B cell (primary cell): ENCODE data around the gene PGBD5.

Experiments used
- EZH2 ChIP-seq: IDR thresholded peaks from 2 replicates; pipeline ENCODE4 v1.6.1; 2012; ENCODE audit warnings: borderline replicate concordance, low read depth, mild to moderate bottlenecking, moderate library complexity, low read length; ENCODE audit not compliant: insufficient read depth, poor library complexity, severe bottlenecking
- TF ChIP-seq, protein P1 (sequence below): fragments of 200-600 bp; IDR thresholded peaks from one replicate; pipeline ENCODE4 v1.8.0; 2022; ENCODE audit warnings: antibody characterized with exemption, mild to moderate bottlenecking

DNA sequence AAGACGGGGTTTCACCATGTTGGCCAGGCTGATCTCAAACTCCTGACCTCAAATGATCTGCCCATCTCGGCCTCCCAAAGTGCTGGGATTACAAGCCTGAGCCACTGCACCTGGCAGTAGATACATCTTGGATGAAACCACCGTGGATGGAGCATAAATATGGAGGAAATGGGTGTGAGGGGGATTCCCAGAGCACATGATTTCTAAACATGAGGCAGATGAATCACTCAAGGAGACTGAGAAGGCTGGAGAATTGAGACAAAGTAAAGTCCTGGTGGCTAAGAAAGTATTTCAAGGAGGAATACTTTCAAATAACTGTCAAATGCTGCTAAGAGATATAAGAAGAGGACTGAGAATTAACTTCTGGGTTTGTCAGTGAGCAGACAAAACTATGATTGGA is 5.4 kb upstream of the PGBD5 start:
- TF ChIP-seq, protein P1, sequence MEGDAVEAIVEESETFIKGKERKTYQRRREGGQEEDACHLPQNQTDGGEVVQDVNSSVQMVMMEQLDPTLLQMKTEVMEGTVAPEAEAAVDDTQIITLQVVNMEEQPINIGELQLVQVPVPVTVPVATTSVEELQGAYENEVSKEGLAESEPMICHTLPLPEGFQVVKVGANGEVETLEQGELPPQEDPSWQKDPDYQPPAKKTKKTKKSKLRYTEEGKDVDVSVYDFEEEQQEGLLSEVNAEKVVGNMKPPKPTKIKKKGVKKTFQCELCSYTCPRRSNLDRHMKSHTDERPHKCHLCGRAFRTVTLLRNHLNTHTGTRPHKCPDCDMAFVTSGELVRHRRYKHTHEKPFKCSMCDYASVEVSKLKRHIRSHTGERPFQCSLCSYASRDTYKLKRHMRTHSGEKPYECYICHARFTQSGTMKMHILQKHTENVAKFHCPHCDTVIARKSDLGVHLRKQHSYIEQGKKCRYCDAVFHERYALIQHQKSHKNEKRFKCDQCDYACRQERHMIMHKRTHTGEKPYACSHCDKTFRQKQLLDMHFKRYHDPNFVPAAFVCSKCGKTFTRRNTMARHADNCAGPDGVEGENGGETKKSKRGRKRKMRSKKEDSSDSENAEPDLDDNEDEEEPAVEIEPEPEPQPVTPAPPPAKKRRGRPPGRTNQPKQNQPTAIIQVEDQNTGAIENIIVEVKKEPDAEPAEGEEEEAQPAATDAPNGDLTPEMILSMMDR, result no peak
- TF ChIP-seq EZH2, result no peak
